HCEC 1CT (cell line): ENCODE measurements around the gene F2R.

ENCODE experiments used
- DNase-seq: peaks from one replicate; pipeline ENCODE4 v3.0.0-alpha.2; 2017

F2R gene

GRCh38 chr5:76690704-76691466 lies 25.0 kb upstream of the F2R start:
- DNase-seq: peak; percentile 50

GRCh38 chr5:76691467-76692273 lies 24.3 kb upstream of the F2R start:
- DNase-seq: peak; percentile 75

- no peak for DNase-seq
Observed at GRCh38 chr5:76692274-76692540, 23.7 kb upstream of the F2R start.

DNA sequence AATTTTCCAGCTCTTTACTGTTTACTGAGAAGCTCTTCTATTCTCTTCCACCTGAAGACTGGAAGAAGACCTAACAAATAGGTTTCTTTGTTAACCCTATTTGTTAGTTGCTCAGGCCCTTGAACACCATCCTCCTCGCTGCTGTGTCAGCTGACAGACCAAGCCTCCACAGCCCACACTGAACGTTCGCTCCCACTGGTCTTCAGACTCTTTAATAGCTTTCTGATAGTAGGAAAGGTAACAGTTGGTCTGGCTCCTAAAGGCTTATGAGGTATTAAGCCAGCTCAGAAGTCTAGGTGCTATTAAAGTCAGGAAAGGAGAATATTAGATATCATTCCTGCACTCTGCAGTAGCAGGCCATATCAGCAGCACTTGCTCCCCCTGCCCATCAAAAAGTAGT lies 23.3 kb upstream of the F2R start:
- DNase-seq: no peak

GRCh38 chr5:76693141-76693540 lies 22.8 kb upstream of the F2R start:
- no peak for DNase-seq

- DNase-seq: no peak
Observed at GRCh38 chr5:76694317-76694716, 21.6 kb upstream of the F2R start.

GRCh38 chr5:76695346-76695745 lies 20.6 kb upstream of the F2R start:
- DNase-seq: no peak

GRCh38 chr5:76696251-76696650 lies 19.7 kb upstream of the F2R start:
- no peak for DNase-seq

DNA sequence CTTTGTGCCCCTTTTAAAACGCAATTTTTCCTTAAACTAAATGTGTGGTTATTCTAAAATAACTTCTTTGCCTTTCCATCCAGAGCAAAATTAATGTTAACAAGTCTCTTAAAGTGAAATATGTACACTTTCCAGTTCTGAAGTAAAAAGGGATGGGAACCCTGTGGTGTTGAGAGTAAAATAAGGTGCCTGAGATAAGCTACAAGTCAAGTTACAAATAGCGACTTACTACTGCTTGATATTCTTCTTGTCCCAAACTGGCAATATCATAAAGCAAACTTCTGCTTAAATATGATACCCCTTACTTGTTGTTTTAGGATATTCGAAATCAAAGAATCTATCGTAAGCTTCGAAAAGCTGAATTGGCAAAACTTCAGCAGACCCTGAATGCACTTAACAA lies 18.3 kb upstream of the F2R start:
- DNase-seq: no peak

DNA sequence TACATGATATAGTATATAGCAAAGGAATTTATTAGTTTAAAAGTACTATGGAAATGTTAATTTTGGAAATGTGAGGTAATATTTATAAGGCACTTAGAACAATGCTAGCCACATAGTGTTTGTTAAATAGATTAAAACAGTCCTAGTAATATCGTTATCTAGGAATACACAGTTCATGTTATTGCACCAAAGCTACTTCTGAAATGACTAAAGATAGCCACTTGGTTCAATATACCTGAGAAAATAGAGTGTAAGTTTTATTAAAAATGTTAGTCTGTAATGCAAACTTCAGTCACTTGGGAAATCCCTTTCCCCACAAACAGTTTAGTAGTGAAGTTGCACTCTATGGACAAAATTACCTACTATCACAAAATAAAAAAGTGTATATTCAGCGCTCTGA lies 15.4 kb upstream of the F2R start:
- DNase-seq: no peak

DNA sequence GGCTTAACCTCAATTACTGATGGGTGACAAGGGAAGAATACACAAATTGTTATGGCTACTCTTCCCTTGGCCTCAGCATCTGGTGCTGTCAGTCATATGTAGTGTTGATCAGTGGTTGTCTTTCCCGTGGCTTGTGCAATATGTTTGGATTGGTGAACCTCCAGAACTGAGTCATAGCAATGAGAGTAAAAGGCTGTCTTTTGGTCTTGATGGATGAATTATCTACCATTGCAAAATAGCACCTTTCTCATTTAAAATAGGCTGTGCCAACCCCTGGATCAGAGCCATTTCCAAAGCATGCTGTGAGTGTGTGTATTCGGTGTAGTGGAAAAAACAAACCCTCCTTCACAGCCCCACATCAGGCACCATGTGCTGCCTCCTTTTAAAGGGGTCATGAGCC lies 14.6 kb upstream of the F2R start:
- DNase-seq: peak; percentile 89

GRCh38 chr5:76703707-76704106 lies 12.2 kb upstream of the F2R start:
- no peak for DNase-seq

DNA sequence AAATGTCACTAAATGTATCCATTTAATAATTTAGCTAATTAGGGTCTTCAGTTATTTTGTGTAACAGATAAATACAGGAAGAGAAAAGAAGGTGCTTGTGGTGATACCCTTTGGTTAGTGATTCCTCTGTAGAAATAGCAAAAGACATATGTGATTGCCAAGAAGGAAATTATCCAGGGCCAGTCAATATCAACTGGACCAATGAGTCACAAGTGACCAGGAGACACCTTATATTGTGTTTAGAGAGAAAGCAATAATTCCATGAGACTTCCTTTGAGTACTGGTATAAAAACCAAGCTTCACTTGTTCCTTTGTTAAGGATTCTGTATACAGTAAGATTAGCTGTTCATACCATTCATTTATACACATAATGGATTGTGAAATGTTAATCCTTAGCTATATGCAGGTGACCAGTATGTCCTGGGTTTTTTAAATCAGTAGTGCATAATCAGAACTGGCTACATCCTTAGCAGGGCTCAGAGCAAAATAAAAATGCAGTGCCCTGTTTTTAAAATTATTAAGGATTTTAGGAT lies 11.7 kb upstream of the F2R start:
- no peak for DNase-seq

GRCh38 chr5:76705574-76705973 lies 10.4 kb upstream of the F2R start:
- DNase-seq: no peak

DNA sequence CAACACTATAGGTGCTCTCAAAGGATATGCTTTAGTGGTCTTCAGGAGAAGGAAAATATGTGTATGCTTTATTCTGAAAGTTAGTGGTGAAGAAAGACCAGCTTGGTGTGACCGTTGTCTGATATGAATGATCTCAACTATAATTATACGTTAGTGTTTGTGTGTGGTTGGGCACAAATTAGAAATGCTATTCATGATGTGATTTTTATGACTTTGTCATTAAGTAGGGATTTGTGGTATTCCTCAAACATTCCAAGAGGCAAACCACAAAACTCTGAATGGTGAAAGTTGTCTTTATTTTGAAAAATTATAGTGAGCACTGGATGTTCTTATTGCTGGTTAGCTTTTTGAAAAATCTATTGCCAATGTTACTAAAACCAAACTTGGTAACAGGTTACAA lies 6.2 kb upstream of the F2R start:
- peak; percentile 72 for DNase-seq

- DNase-seq: peak; percentile 55
Observed at GRCh38 chr5:76710991-76711390, 4.9 kb upstream of the F2R start.

DNA sequence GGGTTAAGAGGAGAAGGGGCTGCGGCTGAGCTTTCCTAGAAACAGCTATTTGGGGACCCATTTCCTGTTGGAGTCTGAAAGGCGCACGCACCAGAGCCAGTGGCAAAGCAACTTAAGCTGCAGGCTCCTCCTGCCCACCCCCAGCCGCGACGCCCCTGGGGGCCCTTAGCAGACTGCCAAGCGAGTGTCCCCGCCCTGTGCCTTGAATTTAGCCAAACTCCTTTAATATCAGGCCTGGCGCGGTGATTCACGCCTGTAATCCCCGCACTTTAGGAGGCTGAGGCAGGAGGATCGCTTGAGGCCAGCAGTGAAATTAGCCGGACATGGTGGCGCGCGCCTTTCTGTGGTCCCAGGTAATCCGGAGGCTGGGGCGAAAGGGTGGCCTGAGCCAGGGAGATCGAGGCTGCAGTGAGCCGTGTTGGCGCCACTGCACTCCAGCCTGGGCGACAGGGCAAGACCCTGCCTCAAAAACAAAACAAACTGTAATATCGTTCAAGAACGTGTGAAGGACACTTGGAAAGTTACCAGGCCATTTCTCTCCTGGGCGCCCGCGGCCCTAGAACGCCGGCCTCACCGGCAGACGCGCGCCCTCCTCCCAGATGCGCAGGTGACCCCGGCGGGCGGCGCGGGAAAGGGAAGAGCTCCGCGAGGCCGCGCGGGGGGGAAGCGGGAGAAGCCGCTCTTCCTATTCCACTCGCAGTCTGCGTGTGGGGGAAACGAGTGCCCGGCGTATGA lies 1.0 kb upstream of the F2R start:
- no peak for DNase-seq

DNA sequence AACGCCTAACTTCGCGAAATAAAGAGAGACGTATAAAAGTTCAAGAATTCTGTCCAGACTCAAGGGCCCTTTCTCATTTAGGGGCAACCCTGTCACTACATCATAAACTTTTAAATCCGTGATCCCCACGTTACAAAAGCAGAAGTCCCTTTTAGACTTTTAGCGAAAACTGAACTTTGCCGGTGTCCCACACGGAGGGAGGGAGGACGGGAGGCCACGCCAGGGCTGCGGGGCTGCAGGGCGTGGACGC lies 515 bp upstream of the F2R start:
- no peak for DNase-seq

GRCh38 chr5:76716456-76717157 lies 681 bp downstream of the F2R start:
- DNase-seq: no peak

DNA sequence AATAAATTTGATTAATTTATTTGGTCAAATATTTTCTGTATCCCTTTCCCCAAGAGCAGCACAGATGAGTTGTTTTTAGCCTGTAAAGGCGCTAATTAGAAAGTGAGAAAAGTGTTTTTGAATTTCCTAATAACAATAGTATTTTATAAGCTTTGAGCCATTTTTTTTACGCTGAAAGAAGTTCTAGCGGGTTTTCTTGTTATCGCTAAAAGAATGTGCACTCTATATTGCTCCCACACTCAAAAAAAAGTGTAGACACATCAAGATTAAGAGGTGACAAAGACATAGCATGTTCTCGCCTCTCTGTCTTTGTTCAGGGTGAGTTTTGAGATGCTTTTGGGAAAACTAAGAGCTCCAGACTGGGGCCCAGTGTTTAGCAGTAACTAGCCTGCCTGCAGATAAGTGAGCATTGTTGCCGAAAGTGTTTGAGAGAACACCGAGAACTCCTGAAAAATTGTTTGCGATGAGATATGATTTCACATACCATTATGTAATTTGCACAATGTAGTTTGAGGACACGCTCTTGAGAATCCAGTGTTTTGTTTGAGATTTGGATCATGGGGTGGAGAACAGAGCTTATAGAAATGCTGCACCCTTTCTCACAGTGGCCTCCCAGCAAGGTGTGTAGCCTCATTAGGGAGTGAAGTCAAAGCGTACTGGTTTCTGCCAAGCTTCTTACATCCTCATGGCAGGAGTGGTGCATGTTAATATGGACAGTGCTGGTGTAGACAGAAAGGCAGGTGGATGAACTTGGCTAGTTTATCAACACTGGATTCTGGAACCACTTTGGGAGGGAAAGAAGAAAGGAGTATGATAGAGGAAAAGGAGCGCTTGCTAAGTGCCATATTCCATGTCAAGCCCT lies 1.5 kb downstream of the F2R start:
- DNase-seq: no peak

DNA sequence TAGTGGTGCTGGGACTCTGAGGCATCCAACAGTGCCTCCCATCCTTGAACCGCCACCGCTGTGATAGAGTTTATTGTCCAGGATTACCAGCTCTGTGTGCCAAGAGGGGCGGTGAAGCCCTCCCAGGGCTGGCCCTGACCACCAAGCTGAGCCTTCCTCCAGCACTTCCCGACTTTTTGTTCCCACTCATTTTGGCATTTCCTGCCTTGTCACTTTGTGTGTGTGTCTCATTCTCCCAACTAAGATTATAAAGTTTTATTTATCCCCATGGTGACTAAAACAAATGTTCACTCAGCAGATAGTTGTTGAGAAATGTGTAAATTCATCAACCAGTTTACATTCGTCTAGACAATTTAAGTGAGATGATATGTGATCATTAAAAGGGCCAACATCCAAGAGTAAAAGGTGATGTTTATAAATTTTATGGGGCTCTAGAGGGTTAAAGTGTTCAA lies 2.5 kb downstream of the F2R start:
- DNase-seq: no peak

DNA sequence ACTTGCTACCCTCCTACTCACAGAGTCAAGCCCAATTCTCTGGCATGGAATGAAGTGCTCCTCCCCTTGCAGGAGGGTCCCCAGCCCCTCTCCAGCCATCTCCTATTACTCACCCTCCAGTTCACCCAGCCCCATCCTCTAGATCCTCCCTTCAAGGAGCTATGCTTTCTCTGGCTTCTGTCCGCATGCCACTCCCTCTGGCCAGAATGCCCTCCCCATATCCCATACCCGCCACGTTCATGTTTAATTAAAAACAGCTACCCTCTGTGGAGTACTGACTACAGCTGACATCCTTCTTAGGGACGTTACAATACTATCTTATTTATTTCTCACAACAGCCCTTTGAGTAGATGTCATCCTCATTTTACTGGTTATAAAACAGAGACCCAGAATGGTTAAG lies 3.0 kb downstream of the F2R start:
- no peak for DNase-seq
